ENCODE measurements around the gene CHCHD6. TPM values are rescaled to one million over a fixed set of nuclear protein-coding genes. Genes with fewer than 3 reads are reported as not detected.

The CHCHD6 gene
- total and polyA plus RNA-seq, 2 of the 4 experiments (the other 2 are of a cell fraction), result 18.8 to 28.9 TPM

DNA sequence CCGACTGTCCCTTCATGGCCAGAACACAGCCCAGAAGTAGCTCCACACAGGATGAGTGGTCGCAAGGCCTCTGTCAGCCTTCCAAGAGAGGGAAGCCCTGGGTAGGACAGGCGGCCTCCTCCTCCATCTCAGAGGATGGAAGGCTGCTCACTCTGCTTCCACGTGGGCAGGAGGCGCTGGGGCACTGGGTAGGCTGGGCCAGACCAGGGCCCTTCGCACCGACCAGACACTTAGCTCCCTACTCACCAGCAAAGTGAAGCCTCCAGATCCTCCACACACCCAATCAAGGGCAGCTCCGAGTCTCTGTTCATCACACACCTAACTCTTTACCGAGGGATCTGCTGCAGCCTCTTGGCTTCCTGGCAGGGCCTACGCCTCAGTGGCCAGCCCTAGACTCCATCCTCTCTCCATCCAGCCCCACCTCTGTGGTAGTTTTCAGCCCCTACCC, 254.6 kb downstream of the CHCHD6 start:
- Histone ChIP-seq H3K9me3 (ENCODE audit: control insufficient read depth, insufficient read depth, low read length) (no peaks in the 10 kb centered on the region), H4K91ac (ENCODE audit: insufficient read depth, low read depth, low read length) (no peak overlapping the region), H2AFZ (replicated peaks; ENCODE audit: low read length, poor library complexity) (no peak overlapping the region), H4K5ac (ENCODE audit: low read depth, low read length) (no peak overlapping the region), H3K18ac (ENCODE audit: low read depth, low read length) (no peak overlapping the region), H2BK15ac (ENCODE audit: low read depth, low read length) (no peak overlapping the region), H4K8ac (ENCODE audit: low read depth in 2 of 2, low read length in 2 of 2) (no peak overlapping the region), H3K9me1 (ENCODE audit: insufficient read depth, low read length) (0 out of 2 replicates have a peak, but pooled peaks cover 3% of the 10 kb centered on the region), H3K27me3 (ENCODE audit: control insufficient read depth, insufficient read depth, low read length) (no peaks in the 10 kb centered on the region), H3K27ac (ENCODE audit: insufficient read depth, low read length) (no peak overlapping the region), H3K79me1 (ENCODE audit: low read depth in 1 of 2, low read length in 2 of 2) (no peaks in the 10 kb centered on the region), H2AK5ac (ENCODE audit: low read depth, low read length) (no peak overlapping the region), H2BK20ac (ENCODE audit: low read depth, low read length) (no peak overlapping the region), H2BK5ac (ENCODE audit: low read depth, low read length, poor library complexity, severe bottlenecking) (no peak overlapping the region), H3K14ac (replicated peaks; ENCODE audit: low read depth, low read length) (no peak overlapping the region), H3K4me1 (ENCODE audit: control insufficient read depth, insufficient read depth, low read length) (peaks cover 15% of the 10 kb centered on the region; the same call in 1 of the 2 replicates), H3K36me3 (ENCODE audit: control insufficient read depth, insufficient read depth, low read length) (no peaks in the 10 kb centered on the region), H3K4ac (ENCODE audit: low read depth, low read length) (no peak overlapping the region), H3K23ac (ENCODE audit: low read depth, low read length) (no peak overlapping the region), H3K9ac (ENCODE audit: low read depth, low read length) (no peak overlapping the region), H3K4me3 (ENCODE audit: insufficient read depth, low read depth, low read length) (no peak overlapping the region), H3K4me2 (ENCODE audit: low read depth, low read length) (no peak overlapping the region), H2AK9ac (replicated peaks; ENCODE audit: low read depth, low read length, poor library complexity) (no peak overlapping the region), H2BK120ac (ENCODE audit: low read depth, low read length) (no peak overlapping the region), H4K20me1 (ENCODE audit: insufficient read depth, low read length) (no peaks in the 10 kb centered on the region), H3K56ac (ENCODE audit: extremely low read depth, insufficient read depth, low read length) (no peak overlapping the region)
- POLR2A ChIA-PET (ENCODE audit: unreplicated experiment), result no interaction called here
- ATAC-seq (ENCODE audit: low read depth) (no peak), DNase-seq (no peak)
- TF ChIP-seq POLR2A (IDR thresholded peaks at IDR 0.05; ENCODE audit: low read depth, low read length) (no peak), RFX5 (IDR thresholded peaks at IDR 0.05; ENCODE audit: low read depth, low read length) (no peak), BHLHE40 (IDR thresholded peaks at IDR 0.05; ENCODE audit: low read depth, low read length) (no peak), RAD21 (IDR thresholded peaks at IDR 0.05; ENCODE audit: low read length) (no peak), MXI1 (IDR thresholded peaks at IDR 0.05; ENCODE audit: borderline replicate concordance, low read depth, low read length) (no peak), CEBPB (IDR thresholded peaks at IDR 0.05; ENCODE audit: low read depth, low read length) (no peak), SMC3 (IDR thresholded peaks at IDR 0.05; ENCODE audit: low read depth, low read length) (no peak), MAFK (IDR thresholded peaks at IDR 0.05; ENCODE audit: low read depth, low read length) (no peak), FOS (IDR thresholded peaks at IDR 0.05; ENCODE audit: low read depth, low read length) (no peak), NFE2L2 (IDR thresholded peaks at IDR 0.05; ENCODE audit: low read depth, low read length) (no peak), RCOR1 (IDR thresholded peaks at IDR 0.05; ENCODE audit: insufficient replicate concordance, low read length) (no peak), MAZ (IDR thresholded peaks at IDR 0.05; ENCODE audit: borderline replicate concordance, low read depth, low read length) (no peak), CHD1 (IDR thresholded peaks at IDR 0.05; ENCODE audit: low read depth, low read length) (no peak)
- TF ChIP-seq, protein P1, sequence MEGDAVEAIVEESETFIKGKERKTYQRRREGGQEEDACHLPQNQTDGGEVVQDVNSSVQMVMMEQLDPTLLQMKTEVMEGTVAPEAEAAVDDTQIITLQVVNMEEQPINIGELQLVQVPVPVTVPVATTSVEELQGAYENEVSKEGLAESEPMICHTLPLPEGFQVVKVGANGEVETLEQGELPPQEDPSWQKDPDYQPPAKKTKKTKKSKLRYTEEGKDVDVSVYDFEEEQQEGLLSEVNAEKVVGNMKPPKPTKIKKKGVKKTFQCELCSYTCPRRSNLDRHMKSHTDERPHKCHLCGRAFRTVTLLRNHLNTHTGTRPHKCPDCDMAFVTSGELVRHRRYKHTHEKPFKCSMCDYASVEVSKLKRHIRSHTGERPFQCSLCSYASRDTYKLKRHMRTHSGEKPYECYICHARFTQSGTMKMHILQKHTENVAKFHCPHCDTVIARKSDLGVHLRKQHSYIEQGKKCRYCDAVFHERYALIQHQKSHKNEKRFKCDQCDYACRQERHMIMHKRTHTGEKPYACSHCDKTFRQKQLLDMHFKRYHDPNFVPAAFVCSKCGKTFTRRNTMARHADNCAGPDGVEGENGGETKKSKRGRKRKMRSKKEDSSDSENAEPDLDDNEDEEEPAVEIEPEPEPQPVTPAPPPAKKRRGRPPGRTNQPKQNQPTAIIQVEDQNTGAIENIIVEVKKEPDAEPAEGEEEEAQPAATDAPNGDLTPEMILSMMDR (conservative IDR thresholded peaks at IDR 0.05; ENCODE audit: low read depth, low read length), result no peak
- TF ChIP-seq, protein P2, sequence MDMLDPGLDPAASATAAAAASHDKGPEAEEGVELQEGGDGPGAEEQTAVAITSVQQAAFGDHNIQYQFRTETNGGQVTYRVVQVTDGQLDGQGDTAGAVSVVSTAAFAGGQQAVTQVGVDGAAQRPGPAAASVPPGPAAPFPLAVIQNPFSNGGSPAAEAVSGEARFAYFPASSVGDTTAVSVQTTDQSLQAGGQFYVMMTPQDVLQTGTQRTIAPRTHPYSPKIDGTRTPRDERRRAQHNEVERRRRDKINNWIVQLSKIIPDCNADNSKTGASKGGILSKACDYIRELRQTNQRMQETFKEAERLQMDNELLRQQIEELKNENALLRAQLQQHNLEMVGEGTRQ (IDR thresholded peaks at IDR 0.05; ENCODE audit: low read depth, low read length), result no peak
- TF ChIP-seq, protein P3, sequence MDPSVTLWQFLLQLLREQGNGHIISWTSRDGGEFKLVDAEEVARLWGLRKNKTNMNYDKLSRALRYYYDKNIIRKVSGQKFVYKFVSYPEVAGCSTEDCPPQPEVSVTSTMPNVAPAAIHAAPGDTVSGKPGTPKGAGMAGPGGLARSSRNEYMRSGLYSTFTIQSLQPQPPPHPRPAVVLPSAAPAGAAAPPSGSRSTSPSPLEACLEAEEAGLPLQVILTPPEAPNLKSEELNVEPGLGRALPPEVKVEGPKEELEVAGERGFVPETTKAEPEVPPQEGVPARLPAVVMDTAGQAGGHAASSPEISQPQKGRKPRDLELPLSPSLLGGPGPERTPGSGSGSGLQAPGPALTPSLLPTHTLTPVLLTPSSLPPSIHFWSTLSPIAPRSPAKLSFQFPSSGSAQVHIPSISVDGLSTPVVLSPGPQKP (IDR thresholded peaks at IDR 0.05; ENCODE audit: borderline replicate concordance, low read depth, low read length), result no peak
- dilution Hi-C loops (cut with HindIII; ENCODE audit: low sequenced_read_pairs, unreplicated experiment) (no loop called here), in situ Hi-C loops (cut with MboI; ENCODE audit: low sequenced_read_pairs) (no loop called here), intact Hi-C loops (cut with micrococcal nuclease) (no loop called here)
- CTCF ChIA-PET, result interaction anchor here (0.8 kb wide), 1 partner anchor 17 kb away, joined by 3 read pairs; no protein-coding TSS in a partner anchor
- BruUV-seq (replicated peaks), result no TSS peak
- 97% methylated on average over 9 of the region's 10 CpGs; no CpG with 5 or more reads in 1 of the 2 experiments for WGBS, 2 experiments (ENCODE audit: extremely low coverage in 2 of 2, insufficient read length in 1 of 2)

Measured in IMR-90 (cell line).